H9 (cell line): ENCODE measurements around the gene CLINT1. TPM values are rescaled to one million over a fixed set of nuclear protein-coding genes. Genes with fewer than 3 reads are reported as not detected.

Source experiments
- DNase-seq: peaks from one replicate; pipeline ENCODE4 v3.0.0-alpha.2; 2017
- H2AFZ ChIP-seq: one replicate; pipeline ENCODE4 v1.6.1; 2013; ENCODE audit warnings: mild to moderate bottlenecking, low read length, control low read depth, moderate library complexity
- H2AK5ac ChIP-seq: 2 replicates; pipeline ENCODE4 v1.6.1; 2013; ENCODE audit warnings: low read length, control low read depth, mixed read lengths; ENCODE audit not compliant: insufficient read length
- H2BK120ac ChIP-seq: one replicate; pipeline ENCODE4 v1.6.1; 2013; ENCODE audit warnings: low read depth, mild to moderate bottlenecking, low read length, control low read depth, inconsistent platforms; ENCODE audit not compliant: poor library complexity, severe bottlenecking
- H2BK12ac ChIP-seq: 2 replicates; pipeline ENCODE4 v1.6.1; 2013; ENCODE audit warnings: low read length, control low read depth, mixed read lengths, low read depth; ENCODE audit not compliant: insufficient read length
- H2BK15ac ChIP-seq: 2 replicates; pipeline ENCODE4 v1.6.1; 2013; ENCODE audit warnings: low read depth, low read length, control low read depth
- H2BK20ac ChIP-seq: one replicate; pipeline ENCODE4 v1.6.1; 2013; ENCODE audit warnings: low read depth, mild to moderate bottlenecking, low read length, control low read depth, inconsistent platforms; ENCODE audit not compliant: poor library complexity, severe bottlenecking
- H2BK5ac ChIP-seq: 2 replicates; pipeline ENCODE4 v1.6.1; 2013; ENCODE audit warnings: low read length, control low read depth, mixed read lengths; ENCODE audit not compliant: insufficient read length
- H3K14ac ChIP-seq: 2 replicates; pipeline ENCODE4 v1.6.1; 2013; ENCODE audit warnings: low read length, control low read depth; ENCODE audit not compliant: insufficient read depth
- H3K18ac ChIP-seq: 2 replicates; pipeline ENCODE4 v1.6.1; 2013; ENCODE audit warnings: low read depth, mild to moderate bottlenecking, mixed read lengths, low read length, control low read depth; ENCODE audit not compliant: insufficient read length
- H3K23ac ChIP-seq: 2 replicates; pipeline ENCODE4 v1.6.1; 2013; ENCODE audit warnings: low read length, control low read depth, mixed read lengths, low read depth; ENCODE audit not compliant: insufficient read length
- H3K23me2 ChIP-seq: 2 replicates; pipeline ENCODE4 v1.6.1; 2013; ENCODE audit warnings: low read depth, mild to moderate bottlenecking, mixed read lengths, low read length, control low read depth; ENCODE audit not compliant: insufficient read length, poor library complexity, severe bottlenecking
- H3K27ac ChIP-seq: 2 replicates; pipeline ENCODE4 v1.5.1; 2013; ENCODE audit warnings: low read length, control low read depth, mixed read lengths, low read depth; ENCODE audit not compliant: insufficient read length
- H3K27me3 ChIP-seq: 2 replicates; pipeline ENCODE4 v1.6.1; 2013; ENCODE audit warnings: low read length, control low read depth, inconsistent platforms; ENCODE audit not compliant: insufficient read depth
- H3K4ac ChIP-seq: 2 replicates; pipeline ENCODE4 v1.6.1; 2013; ENCODE audit warnings: low read depth, mild to moderate bottlenecking, control low read depth, inconsistent platforms, low read length, moderate library complexity
- H3K4me1 ChIP-seq: 2 replicates; pipeline ENCODE4 v1.6.1; 2013; ENCODE audit warnings: low read length, control low read depth, inconsistent platforms; ENCODE audit not compliant: insufficient read depth
- H3K4me2 ChIP-seq: 2 replicates; pipeline ENCODE4 v1.6.1; 2013; ENCODE audit warnings: low read length, control low read depth, mixed read lengths; ENCODE audit not compliant: insufficient read length, insufficient read depth
- H3K56ac ChIP-seq: 2 replicates; pipeline ENCODE4 v1.6.1; 2013; ENCODE audit warnings: low read depth, mild to moderate bottlenecking, mixed read lengths, low read length, control low read depth; ENCODE audit not compliant: insufficient read length
- H3K79me1 ChIP-seq: 2 replicates; pipeline ENCODE4 v1.6.1; 2013; ENCODE audit warnings: low read depth, mild to moderate bottlenecking, moderate library complexity, low read length, control low read depth, inconsistent platforms; ENCODE audit not compliant: insufficient read depth, poor library complexity, severe bottlenecking
- H3K79me2 ChIP-seq: 2 replicates; pipeline ENCODE4 v1.6.1; 2013; ENCODE audit warnings: low read length, control low read depth, inconsistent platforms; ENCODE audit not compliant: insufficient read depth
- H3K9ac ChIP-seq: 2 replicates; pipeline ENCODE4 v1.6.1; 2013; ENCODE audit warnings: low read length, control low read depth, mixed read lengths; ENCODE audit not compliant: insufficient read length; ENCODE audit errors: extremely low read depth
- H3K9me3 ChIP-seq: one replicate; pipeline ENCODE4 v1.6.1; 2013; ENCODE audit warnings: low read depth, low read length, inconsistent platforms; ENCODE audit not compliant: control insufficient read depth
- H3T11ph ChIP-seq: one replicate; pipeline ENCODE4 v1.6.1; 2013; ENCODE audit warnings: mild to moderate bottlenecking, low read length, control low read depth, inconsistent platforms
- H4K20me1 ChIP-seq: one replicate; pipeline ENCODE4 v1.6.1; 2013; ENCODE audit not compliant: control insufficient read depth, insufficient read length, insufficient read depth
- H4K5ac ChIP-seq: 2 replicates; pipeline ENCODE4 v1.6.1; 2013; ENCODE audit warnings: low read depth, mild to moderate bottlenecking, mixed read lengths, low read length, control low read depth; ENCODE audit not compliant: insufficient read length
- H4K8ac ChIP-seq: replicated peaks from 2 replicates; pipeline ENCODE4 v1.6.1; 2013; ENCODE audit warnings: low read length, control low read depth, mixed read lengths, low read depth; ENCODE audit not compliant: insufficient read length
- H4K91ac ChIP-seq: 2 replicates; pipeline ENCODE4 v1.6.1; 2013; ENCODE audit warnings: low read depth, mild to moderate bottlenecking, moderate library complexity, mixed read lengths, low read length, control low read depth; ENCODE audit not compliant: insufficient read length
- H3K27ac Mint-ChIP-seq, 3 experiments: 2 replicates in 2 of 3; 3 replicates in 1 of 3; pipeline ENCODE4 v1.8.0; 2020 to 2021; ENCODE audit warnings: mixed read lengths in 3 of 3, mild to moderate bottlenecking in 1 of 3, moderate library complexity in 1 of 3
- H3K27me3 Mint-ChIP-seq: 2 replicates; pipeline ENCODE4 v1.8.0; 2021; ENCODE audit warnings: low read depth, mild to moderate bottlenecking, moderate library complexity, mixed read lengths
- H3K36me3 Mint-ChIP-seq, 3 experiments: 2 replicates in 2 of 3; 3 replicates in 1 of 3; pipeline ENCODE4 v1.8.0; 2020 to 2021; ENCODE audit warnings: low read depth in 3 of 3, mixed read lengths in 3 of 3; ENCODE audit not compliant: insufficient read depth in 1 of 3
- H3K4me1 Mint-ChIP-seq, 2 experiments: 2 replicates each; pipeline ENCODE4 v1.8.0; 2020; ENCODE audit warnings: mixed read lengths in 2 of 2
- H3K4me3 Mint-ChIP-seq, 2 experiments: 2 replicates in 1 of 2; 3 replicates in 1 of 2; pipeline ENCODE4 v1.8.0; 2020 to 2021; ENCODE audit warnings: mild to moderate bottlenecking in 2 of 2, mixed read lengths in 2 of 2, moderate library complexity in 1 of 2
- H3K9me3 Mint-ChIP-seq, 2 experiments: 2 replicates in 1 of 2; 3 replicates in 1 of 2; pipeline ENCODE4 v1.8.0; 2020; ENCODE audit warnings: mild to moderate bottlenecking in 2 of 2, mixed read lengths in 2 of 2, moderate library complexity in 1 of 2
- CTCF ChIP-seq: fragments of 200-600 bp; sonication (generic); conservative IDR thresholded peaks from 3 replicates; pipeline ENCODE4 v1.8.0; 2021; ENCODE audit warnings: antibody characterized with exemption, mild to moderate bottlenecking
- WGBS: extraction: QIAGEN DNeasy Blood & Tissue Kit; methylation state at CpG from one replicate; pipeline ENCODE4 v1.1.7; 2013; ENCODE audit warnings: missing lambda C conversion rate, low lambda C conversion rate, mixed read lengths; ENCODE audit not compliant: insufficient read length; ENCODE audit errors: extremely low coverage; 5-methylcytosine and 5-hydroxymethylcytosine counted together
- total RNA-seq: library from RNA; stranded (reverse); gene quantifications from 2 replicates; pipeline ENCODE4 v1.2.1, GENCODE V29; 2021

The CLINT1 gene
- total RNA-seq, 1 experiment from 2014 or later, result 79.1 TPM

- H3K23ac ChIP-seq, result no peak overlapping the region
- H3K9ac ChIP-seq, result no peak overlapping the region
- no peaks in the 10 kb centered on the region for H3K23me2 ChIP-seq
- no peak for DNase-seq
- H3K4me2 ChIP-seq, result no peak overlapping the region
- no peak overlapping the region for H4K8ac ChIP-seq
- no CpG with 5 or more reads among the region's 1 CpG for WGBS
- TF ChIP-seq CTCF, result no peak
- no peak overlapping the region for H3K27ac ChIP-seq
- Mint-ChIP-seq H3K27me3 (no peaks in the 10 kb centered on the region), H3K36me3 (no peaks in the 10 kb centered on the region), H3K4me1 (0 out of 4 replicates have a peak, but pooled peaks cover 0 to 4% of the 10 kb centered on the region in 2 experiments), H3K27ac (no peak overlapping the region), H3K4me3 (no peak overlapping the region), H3K9me3 (no peaks in the 10 kb centered on the region; a peak in 1 of 5 replicates)
- no peaks in the 10 kb centered on the region for H3K79me2 ChIP-seq
- no peak overlapping the region for H2BK5ac ChIP-seq
- H3K9me3 ChIP-seq, result no peaks in the 10 kb centered on the region
- no peak overlapping the region for H4K5ac ChIP-seq
- no peak overlapping the region for H3T11ph ChIP-seq
- no peaks in the 10 kb centered on the region for H3K79me1 ChIP-seq
- H2BK20ac ChIP-seq, result no peak overlapping the region
- H2BK15ac ChIP-seq, result no peak overlapping the region
- H4K91ac ChIP-seq, result no peak overlapping the region
- no peak overlapping the region for H3K18ac ChIP-seq
- no peak overlapping the region for H3K4ac ChIP-seq
- no peak overlapping the region for H3K56ac ChIP-seq
- H2AFZ ChIP-seq, result no peak overlapping the region
- no peak overlapping the region for H2BK12ac ChIP-seq
- H2AK5ac ChIP-seq, result no peak overlapping the region
- no peaks in the 10 kb centered on the region for H4K20me1 ChIP-seq
- H3K27me3 ChIP-seq, result no peaks in the 10 kb centered on the region
- no peaks in the 10 kb centered on the region for H3K4me1 ChIP-seq
- H2BK120ac ChIP-seq, result no peak overlapping the region
- no peak overlapping the region for H3K14ac ChIP-seq
These were observed 92.0 kb downstream of the CLINT1 start for GRCh38 chr5:157766902-157767301.
